Ramos (cell line): ENCODE data around the gene STPG4.

Source experiments
- in situ Hi-C: fragments of 300-500 bp; cut with MboI; formaldehyde crosslinking; loops from one replicate; pipeline ENCODE4 v1.14.3; 2022; ENCODE audit warnings: low sequenced_read_pairs; ENCODE audit not compliant: unreplicated experiment

Gene STPG4

GRCh38 chr2:47058003-47058931 is 96.8 kb downstream of the STPG4 start:
- in situ Hi-C loops = no loop called here

- in situ Hi-C loops = no loop called here
Measured at GRCh38 chr2:47057687-47058002, 97.5 kb downstream of the STPG4 start.

GRCh38 chr2:47056868-47057686 is 98.0 kb downstream of the STPG4 start:
- in situ Hi-C loops = no loop called here

GRCh38 chr2:47056374-47056773 is 98.7 kb downstream of the STPG4 start:
- in situ Hi-C loops = no loop called here

GRCh38 chr2:47054868-47055267 is 100.2 kb downstream of the STPG4 start:
- in situ Hi-C loops = no loop called here

- in situ Hi-C loops = no loop called here
Measured at GRCh38 chr2:47054036-47054555, 101.0 kb downstream of the STPG4 start.

GRCh38 chr2:47052847-47053246 is 102.3 kb downstream of the STPG4 start:
- in situ Hi-C loops = no loop called here

GRCh38 chr2:47051562-47051961 is 103.5 kb downstream of the STPG4 start:
- in situ Hi-C loops = no loop called here

- in situ Hi-C loops = no loop called here
Measured at GRCh38 chr2:47050762-47051161, 104.3 kb downstream of the STPG4 start.

- in situ Hi-C loops = no loop called here
Measured at GRCh38 chr2:47050021-47050760, 104.9 kb downstream of the STPG4 start.

GRCh38 chr2:47049502-47049901 is 105.6 kb downstream of the STPG4 start:
- in situ Hi-C loops = no loop called here

- in situ Hi-C loops = no loop called here
Measured at GRCh38 chr2:47048801-47049480, 106.2 kb downstream of the STPG4 start.

- in situ Hi-C loops = no loop called here
Measured at GRCh38 chr2:47046271-47046670, 108.8 kb downstream of the STPG4 start.

GRCh38 chr2:47043891-47044239 is 111.2 kb downstream of the STPG4 start:
- in situ Hi-C loops = no loop called here

- in situ Hi-C loops = no loop called here
Measured at GRCh38 chr2:47043142-47043890, 111.8 kb downstream of the STPG4 start.

GRCh38 chr2:47041891-47042684 is 113.0 kb downstream of the STPG4 start:
- in situ Hi-C loops = no loop called here

GRCh38 chr2:47041063-47041462 is 114.0 kb downstream of the STPG4 start:
- in situ Hi-C loops = no loop called here

- in situ Hi-C loops = no loop called here
Measured at GRCh38 chr2:47040651-47041050, 114.5 kb downstream of the STPG4 start.
